B cell (primary cell): ENCODE results near the gene NXPH2. TPM values are rescaled to one million over a fixed set of nuclear protein-coding genes. Genes with fewer than 3 reads are reported as not detected.

ENCODE experiments used
- ATAC-seq: fragments of 200-7000 bp; cut with Tn5 transposase; one replicate; pipeline ENCODE4 v1.10.0; 2021; ENCODE audit warnings: low read depth, mild to moderate bottlenecking, moderate number of reproducible peaks, moderate library complexity
- CTCF ChIA-PET: fragments of 350-600 bp; sonication (Branson Sonifier 250); formaldehyde crosslinking; loops from one replicate; lab custom pipeline; 2021; ENCODE audit warnings: antibody characterized with exemption, inconsistent platforms; lab: Charles Lee
- POLR2A ChIA-PET: fragments of 350-600 bp; sonication (Branson Sonifier 250); formaldehyde crosslinking; loops from one replicate; lab custom pipeline; 2021; ENCODE audit warnings: antibody characterized with exemption; lab: Charles Lee
- DNase-seq: peaks from one replicate; pipeline ENCODE4 v3.0.0; 2013
- H2AFZ ChIP-seq: 2 replicates; pipeline ENCODE4 v1.6.1; 2012; ENCODE audit warnings: mild to moderate bottlenecking, low read depth, low read length; ENCODE audit not compliant: insufficient read depth, poor library complexity, severe bottlenecking
- H3K27ac ChIP-seq, 2 donors: 1 replicate in 1 of 2; 2 replicates in 1 of 2; pipeline ENCODE4 v1.5.1; 2012 to 2013; ENCODE audit warnings: low read length in 2 of 2, mild to moderate bottlenecking in 2 of 2, moderate library complexity in 1 of 2
- H3K27me3 ChIP-seq, 4 experiments: fragments of 200-600 bp in 1 of 4; sonication (generic) in 1 of 4; replicated peaks in 1 of 4; 1 replicate in 2 of 4; 2 replicates in 2 of 4; pipeline versions ENCODE4 v1.6.1 to v1.7.0; 2013 to 2016; ENCODE audit warnings: low read length in 3 of 4, mild to moderate bottlenecking in 2 of 4, mixed read lengths in 1 of 4, moderate library complexity in 1 of 4; ENCODE audit not compliant: insufficient read depth in 4 of 4, control insufficient read depth in 3 of 4; ENCODE audit errors: control extremely low read depth in 1 of 4
- H3K36me3 ChIP-seq, 2 experiments: replicated peaks in 1 of 2; 1 replicate in 1 of 2; 2 replicates in 1 of 2; pipeline versions ENCODE4 v1.6.1 to v1.7.1; 2013; ENCODE audit warnings: low read length in 1 of 2; ENCODE audit not compliant: insufficient read depth in 2 of 2, control insufficient read depth in 1 of 2; ENCODE audit errors: control extremely low read depth in 1 of 2, extremely low read depth in 1 of 2
- H3K4me1 ChIP-seq, 2 donors: fragments of 200-600 bp in 1 of 2; sonication (generic) in 1 of 2; 1 replicate in 1 of 2; 2 replicates in 1 of 2; pipeline versions ENCODE4 v1.5.1 to v1.6.1; 2013 to 2017; ENCODE audit warnings: low read length in 2 of 2; ENCODE audit not compliant: control insufficient read depth in 2 of 2, insufficient read depth in 2 of 2
- H3K4me2 ChIP-seq: replicated peaks from 2 replicates; pipeline ENCODE3; 2012; ENCODE audit warnings: mild to moderate bottlenecking, low read depth, low read length; ENCODE audit not compliant: poor library complexity, severe bottlenecking
- H3K4me3 ChIP-seq, 5 experiments: fragments of 200-600 bp in 1 of 5; sonication (generic) in 1 of 5; 1 replicate in 3 of 5; 2 replicates in 2 of 5; pipeline versions ENCODE4 v1.5.1 to v1.7.0; 2011 to 2016; ENCODE audit warnings: low read length in 4 of 5, mild to moderate bottlenecking in 4 of 5, low read depth in 2 of 5, control low read depth in 1 of 5, moderate library complexity in 1 of 5; ENCODE audit not compliant: insufficient read depth in 1 of 5; ENCODE audit errors: control extremely low read depth in 1 of 5, extremely low read depth in 1 of 5
- H3K79me2 ChIP-seq: fragments of 200-600 bp; sonication (generic); one replicate; pipeline ENCODE4 v1.6.0; 2016; ENCODE audit warnings: low read length; ENCODE audit not compliant: control insufficient read depth, insufficient read depth
- H3K9ac ChIP-seq: fragments of 200-600 bp; sonication (generic); 2 replicates; pipeline ENCODE4 v1.6.1; 2017; ENCODE audit warnings: mild to moderate bottlenecking, low read length, moderate library complexity
- H3K9me3 ChIP-seq, 3 donors: one replicate each; pipeline versions ENCODE4 v1.6.1 to v1.7.1; 2013; ENCODE audit warnings: low read length in 2 of 3; ENCODE audit not compliant: control insufficient read depth in 2 of 3, insufficient read depth in 1 of 3; ENCODE audit errors: control extremely low read depth in 1 of 3
- H4K20me1 ChIP-seq: 2 replicates; pipeline ENCODE4 v1.6.0; 2012; ENCODE audit warnings: mild to moderate bottlenecking, low read length; ENCODE audit not compliant: insufficient read depth, control insufficient read depth, poor library complexity, severe bottlenecking
- H3K27ac Mint-ChIP-seq: one replicate; pipeline ENCODE4 v1.8.0; 2021; ENCODE audit warnings: mixed read lengths
- H3K27me3 Mint-ChIP-seq: one replicate; pipeline ENCODE4 v1.8.0; 2021; ENCODE audit warnings: mixed read lengths
- H3K4me1 Mint-ChIP-seq: one replicate; pipeline ENCODE4 v1.8.0; 2021; ENCODE audit warnings: mixed read lengths
- H3K4me3 Mint-ChIP-seq: one replicate; pipeline ENCODE4 v1.8.0; 2021; ENCODE audit warnings: mixed read lengths
- H3K9me3 Mint-ChIP-seq: one replicate; pipeline ENCODE4 v1.8.0; 2022; ENCODE audit warnings: mixed read lengths; ENCODE audit not compliant: insufficient read depth
- CTCF ChIP-seq: fragments of 200-600 bp; IDR thresholded peaks from one replicate; pipeline ENCODE4 v1.8.0; 2022; ENCODE audit warnings: antibody characterized with exemption, mild to moderate bottlenecking
- EZH2 ChIP-seq: IDR thresholded peaks from 2 replicates; pipeline ENCODE4 v1.6.1; 2012; ENCODE audit warnings: borderline replicate concordance, low read depth, mild to moderate bottlenecking, moderate library complexity, low read length; ENCODE audit not compliant: insufficient read depth, poor library complexity, severe bottlenecking
- WGBS: methylation state at CpG from one replicate; pipeline ENCODE4 v1.1.5; 2013; ENCODE audit warnings: missing lambda C conversion rate; ENCODE audit not compliant: insufficient coverage; 5-methylcytosine and 5-hydroxymethylcytosine counted together
- intact Hi-C: fragments of 100-400 bp; cut with micrococcal nuclease; formaldehyde crosslinking; loops from one replicate; pipeline ENCODE4 v1.10.0; 2022
- polyA plus RNA-seq: library from polyadenylated mRNA; depleted of rRNA; stranded (reverse); fragments of >200 nt; gene quantifications from 2 replicates; pipeline ENCODE4 v1.2.3, GENCODE V29; 2012
- total RNA-seq, 2 donors: library from RNA; stranded (reverse); fragments of 120-200 nt in 1 of 2; gene quantifications; 1 replicate in 1 of 2; 2 replicates in 1 of 2; pipeline versions ENCODE4 v1.2.3 to v1.2.4, GENCODE V29; 2013 to 2022

The NXPH2 gene
- total and polyA plus RNA-seq, 2 donors (not counting 1 experiment from before 2014, with no cell fraction given): not detected

DNA sequence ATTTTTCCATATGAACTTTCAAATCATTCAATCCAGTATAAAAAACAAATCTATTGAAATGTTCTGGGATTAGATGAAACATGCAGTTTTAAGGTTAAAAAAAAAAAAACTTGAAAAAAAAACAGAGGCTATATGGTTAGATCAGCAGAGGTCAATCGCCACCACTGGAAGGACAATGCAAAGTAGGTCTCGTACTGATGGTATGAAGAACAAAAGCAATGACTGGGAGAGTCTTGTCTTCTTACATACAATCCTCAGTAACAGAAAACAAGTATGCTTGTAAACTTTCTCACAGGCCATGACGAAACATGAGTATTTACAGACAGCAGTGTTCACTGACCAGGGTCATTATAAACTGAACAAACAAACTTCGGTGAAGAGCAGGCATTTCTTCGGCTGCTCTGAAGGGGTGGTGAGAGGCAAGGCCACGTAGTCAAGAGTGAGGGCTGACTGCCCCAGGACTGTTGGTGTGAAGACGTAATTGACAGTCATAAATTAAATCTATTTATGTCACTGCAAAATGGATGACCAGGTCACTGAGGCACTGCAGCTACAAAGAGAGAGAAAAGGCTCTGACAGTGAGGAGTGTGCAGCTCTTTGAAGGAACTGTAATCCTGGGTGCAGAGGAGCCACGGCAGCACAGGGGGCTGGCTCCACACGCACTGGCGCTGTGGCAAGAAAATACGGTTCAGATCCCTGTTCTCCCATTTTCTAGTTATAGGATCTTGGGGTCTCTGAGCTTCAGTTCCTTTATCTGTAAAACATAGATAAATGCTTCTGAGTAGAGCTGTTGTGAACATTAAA is 60.0 kb downstream of the NXPH2 start:
- ChIA-PET CTCF (no interaction called here), POLR2A (no interaction called here)
- Histone ChIP-seq H3K27me3 (no peaks in the 10 kb centered on the region), H3K4me3 (no peak overlapping the region), H3K27ac (no peak overlapping the region), H4K20me1 (no peaks in the 10 kb centered on the region), H3K9me3 (no peaks in the 10 kb centered on the region), H3K36me3 (no peaks in the 10 kb centered on the region), H3K79me2 (no peaks in the 10 kb centered on the region), H2AFZ (no peak overlapping the region), H3K9ac (no peak overlapping the region), H3K4me1 (no peaks in the 10 kb centered on the region), H3K4me2 (no peak overlapping the region)
- Mint-ChIP-seq H3K27ac (no peak overlapping the region), H3K4me1 (no peaks in the 10 kb centered on the region), H3K4me3 (no peak overlapping the region), H3K27me3 (peaks cover 2% of the 10 kb centered on the region), H3K9me3 (no peaks in the 10 kb centered on the region)
- 91% methylated on average over 4 of the region's 11 CpGs for WGBS
- DNase-seq (no peak), ATAC-seq (no peak)
- intact Hi-C loops: no loop called here
- no peak for TF ChIP-seq EZH2
- TF ChIP-seq CTCF: no peak

DNA sequence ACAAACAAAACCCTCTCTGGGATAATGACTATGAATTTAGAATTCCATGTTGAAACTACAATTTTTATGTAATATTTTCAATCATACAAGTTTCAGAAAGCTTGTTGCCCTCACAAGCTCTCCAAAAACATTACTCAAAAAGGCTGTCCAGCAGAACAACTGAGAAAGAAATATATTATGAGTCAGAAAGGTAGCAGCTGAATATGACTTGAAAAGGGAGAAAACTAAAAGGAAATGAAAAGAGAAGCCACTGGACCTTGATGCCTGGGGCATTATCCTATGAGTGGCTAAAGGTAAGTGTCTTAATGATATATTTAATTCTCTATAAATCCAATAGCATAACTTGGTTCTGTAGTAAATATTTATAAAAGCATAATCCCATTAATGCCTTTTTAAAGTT is 61.8 kb downstream of the NXPH2 start:
- H2AFZ ChIP-seq: no peak overlapping the region
- H3K4me3 ChIP-seq: no peak overlapping the region
- Mint-ChIP-seq H3K9me3 (no peaks in the 10 kb centered on the region), H3K4me3 (no peak overlapping the region), H3K27ac (no peak overlapping the region), H3K4me1 (no peaks in the 10 kb centered on the region), H3K27me3 (peaks cover 2% of the 10 kb centered on the region)
- ATAC-seq (no peak), DNase-seq (no peak)
- H3K36me3 ChIP-seq: no peaks in the 10 kb centered on the region
- intact Hi-C loops: no loop called here
- H3K9ac ChIP-seq: no peak overlapping the region
- ChIA-PET POLR2A (no interaction called here), CTCF (no interaction called here)
- no peaks in the 10 kb centered on the region for H4K20me1 ChIP-seq
- H3K79me2 ChIP-seq: no peaks in the 10 kb centered on the region
- H3K27me3 ChIP-seq: no peaks in the 10 kb centered on the region
- H3K9me3 ChIP-seq: no peaks in the 10 kb centered on the region
- no peak overlapping the region for H3K27ac ChIP-seq
- no peak for TF ChIP-seq EZH2
- no peak for TF ChIP-seq CTCF
- H3K4me2 ChIP-seq: no peak overlapping the region
- H3K4me1 ChIP-seq: no peaks in the 10 kb centered on the region
